Measurements from ENCODE around the gene SRSF6. TPM values are rescaled to one million over a fixed set of nuclear protein-coding genes. Genes with fewer than 3 reads are reported as not detected.

SRSF6 gene
- total and polyA plus RNA-seq, 9 donors, result 72.5 to 181 (median 150) TPM

DNA sequence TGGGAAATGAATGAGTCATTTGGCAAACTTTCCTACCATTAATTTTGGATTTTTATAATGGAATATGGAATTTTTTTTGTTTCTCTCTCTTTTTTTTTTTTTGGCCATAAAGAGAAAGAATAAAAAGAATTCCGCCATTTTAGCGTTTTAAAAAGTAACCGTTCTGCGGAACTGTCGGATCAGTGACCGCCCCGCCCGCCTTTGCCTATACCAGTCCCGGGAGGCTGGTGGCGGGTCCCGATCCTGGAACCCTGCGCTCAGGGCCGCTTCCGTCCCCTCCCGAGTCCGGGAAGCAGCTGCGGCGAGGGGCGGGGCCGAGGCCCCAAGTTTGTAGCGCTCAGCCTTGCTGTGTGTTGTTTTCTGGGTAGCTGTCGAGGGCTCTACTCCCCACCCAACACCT is 50.4 kb downstream of the SRSF6 start:
- DNase-seq, result no peak
- 4% methylated on average over 10 of the region's 22 CpGs for WGBS (ENCODE audit: insufficient coverage)
- H3K4me1 ChIP-seq (ENCODE audit: control insufficient read depth, insufficient read depth, low read length), result peaks cover 8% of the 10 kb centered on the region
- peaks cover 29% of the 10 kb centered on the region for H3K27me3 ChIP-seq (ENCODE audit: control insufficient read depth, insufficient read depth, low read length)
- H3K9me3 ChIP-seq (replicated peaks; ENCODE audit: control insufficient read depth, low read depth, low read length), result no peaks in the 10 kb centered on the region
- no peaks in the 10 kb centered on the region for H3K36me3 ChIP-seq (ENCODE audit: control insufficient read depth, insufficient read depth, low read length)
- peak overlapping the region; percentile 43 for H3K4me3 ChIP-seq (ENCODE audit: low read length)
- no peak overlapping the region for H3K27ac ChIP-seq (ENCODE audit: low read length)

DNA sequence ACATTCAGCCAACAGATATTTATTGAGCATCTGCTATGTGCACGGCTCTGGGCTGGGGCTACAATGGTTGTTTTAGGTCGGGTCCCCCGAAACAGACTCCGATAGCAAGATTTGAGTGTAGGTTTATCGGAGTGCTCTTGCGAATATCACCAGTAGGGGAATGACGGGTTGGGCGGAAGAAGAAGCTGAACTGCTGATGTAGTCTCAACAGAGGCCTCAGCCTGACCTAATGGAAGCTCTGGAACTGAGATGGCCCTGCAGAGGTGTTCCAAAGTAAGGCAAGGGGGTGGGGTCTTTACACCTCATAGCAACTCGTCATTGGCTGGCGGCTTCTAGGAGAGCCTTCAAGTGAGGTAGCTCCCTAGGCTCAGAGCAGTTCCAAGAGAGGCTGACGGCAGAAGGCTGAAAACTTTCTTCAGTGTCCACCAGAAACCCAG is 50.9 kb downstream of the SRSF6 start:
- Histone ChIP-seq H3K4me3 (ENCODE audit: low read length) (no peak overlapping the region), H3K27ac (ENCODE audit: low read length) (no peak overlapping the region), H3K9me3 (replicated peaks; ENCODE audit: control insufficient read depth, low read depth, low read length) (no peaks in the 10 kb centered on the region), H3K36me3 (ENCODE audit: control insufficient read depth, insufficient read depth, low read length) (no peaks in the 10 kb centered on the region), H3K27me3 (ENCODE audit: control insufficient read depth, insufficient read depth, low read length) (peaks cover 29% of the 10 kb centered on the region), H3K4me1 (ENCODE audit: control insufficient read depth, insufficient read depth, low read length) (peaks cover 13% of the 10 kb centered on the region)
- WGBS (ENCODE audit: insufficient coverage), result 57% methylated on average over 11 of the region's 11 CpGs
- DNase-seq, result no peak

- H3K27ac ChIP-seq (ENCODE audit: low read length), result no peak overlapping the region
- H3K4me3 ChIP-seq (ENCODE audit: low read length), result no peak overlapping the region
- no peaks in the 10 kb centered on the region for H3K9me3 ChIP-seq (replicated peaks; ENCODE audit: control insufficient read depth, low read depth, low read length)
- H3K36me3 ChIP-seq (ENCODE audit: control insufficient read depth, insufficient read depth, low read length), result no peaks in the 10 kb centered on the region
- WGBS (ENCODE audit: insufficient coverage), result 76% methylated on average over 1 of the region's 1 CpG
- DNase-seq, result no peak
- peaks cover 16% of the 10 kb centered on the region for H3K27me3 ChIP-seq (ENCODE audit: control insufficient read depth, insufficient read depth, low read length)
- peaks cover 14% of the 10 kb centered on the region for H3K4me1 ChIP-seq (ENCODE audit: control insufficient read depth, insufficient read depth, low read length)
Measured at GRCh38 chr20:43511879-43512278, 54.2 kb downstream of the SRSF6 start.

DNA sequence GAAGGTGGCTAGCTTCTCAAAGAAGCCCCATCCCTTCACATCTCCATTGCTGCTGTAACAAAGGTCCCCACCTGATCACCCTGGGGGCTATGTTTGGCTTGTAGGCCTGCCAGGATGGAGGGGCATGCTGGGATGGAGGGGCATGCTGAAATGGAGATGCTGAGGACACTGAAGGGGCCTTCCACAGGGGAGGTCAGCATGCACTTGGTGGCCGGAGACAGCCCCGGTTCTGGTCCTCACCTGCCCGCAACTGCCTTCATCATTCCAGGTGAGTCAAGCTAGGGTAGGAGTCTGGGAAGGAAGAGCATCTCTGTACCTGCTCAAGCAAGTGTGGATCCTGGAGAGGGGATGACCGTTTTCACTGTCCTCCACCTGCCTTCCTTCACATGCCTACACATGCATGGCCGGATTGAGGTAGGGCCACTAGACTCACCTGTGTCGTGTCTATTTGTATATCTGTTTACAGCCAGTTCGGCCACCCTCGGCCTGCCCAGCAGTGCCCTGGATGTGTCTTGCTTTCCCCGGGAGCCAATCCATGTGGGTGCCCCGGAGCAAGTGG is 55.8 kb downstream of the SRSF6 start:
- Histone ChIP-seq H3K9me3 (replicated peaks; ENCODE audit: control insufficient read depth, low read depth, low read length) (no peaks in the 10 kb centered on the region), H3K27ac (ENCODE audit: low read length) (peak overlapping the region; percentile 81), H3K27me3 (ENCODE audit: control insufficient read depth, insufficient read depth, low read length) (peaks cover 3% of the 10 kb centered on the region), H3K4me1 (ENCODE audit: control insufficient read depth, insufficient read depth, low read length) (peaks cover 7% of the 10 kb centered on the region), H3K36me3 (ENCODE audit: control insufficient read depth, insufficient read depth, low read length) (no peaks in the 10 kb centered on the region), H3K4me3 (ENCODE audit: low read length) (peak overlapping the region; percentile 62)
- 53% methylated on average over 6 of the region's 10 CpGs for WGBS (ENCODE audit: insufficient coverage)
- DNase-seq, result no peak

Other genes starting within 250 kb of the SRSF6 start
- gene L3MBTL1, start 49.8 kb downstream of the SRSF6 start, total RNA-seq, result 7.3 TPM
- gene L3MBTL1, start 49.8 kb downstream of the SRSF6 start, polyA plus RNA-seq (ENCODE audit: insufficient read depth in 1 of 8, insufficient read length in 8 of 8, low replicate concordance in 1 of 8), result 10 to 100 TPM in 1 of 8 donors, 1 to 10 TPM in 7; 2.8 to 10.8 (median 7.1) TPM
- gene SGK2, start 101.1 kb downstream of the SRSF6 start, total RNA-seq, result 0.75 TPM
- 1 to 10 TPM in 3 of 8 donors, under 1 TPM in 5; 0.22 to 2.1 (median 0.68) TPM for gene SGK2, start 101.1 kb downstream of the SRSF6 start, polyA plus RNA-seq (ENCODE audit: insufficient read depth in 1 of 8, insufficient read length in 8 of 8, low replicate concordance in 1 of 8)
- 30.7 TPM for gene IFT52, start 133.0 kb downstream of the SRSF6 start, total RNA-seq
- 10 to 100 TPM; 24.3 to 37.0 (median 27.9) TPM for gene IFT52, start 133.0 kb downstream of the SRSF6 start, polyA plus RNA-seq (ENCODE audit: insufficient read depth in 1 of 8, insufficient read length in 8 of 8, low replicate concordance in 1 of 8)
- 6.4 TPM for gene MYBL2, start 209.2 kb downstream of the SRSF6 start, total RNA-seq
- 10 to 100 TPM; 14.3 to 26.9 (median 19.4) TPM for gene MYBL2, start 209.2 kb downstream of the SRSF6 start, polyA plus RNA-seq (ENCODE audit: insufficient read depth in 1 of 8, insufficient read length in 8 of 8, low replicate concordance in 1 of 8)

All from muscle of leg (tissue), 11 donors.